HG03175 (cell line): ENCODE data around the gene CENPS.
"Not testable (repeated sequence)": the region's sequence is repeated elsewhere in the genome, so short reads cannot be mapped to it uniquely, and the experiment has no call there.

ENCODE experiments used
- ATAC-seq: cut with Tn5 transposase; IDR thresholded peaks from one replicate; pipeline ENCODE4 v1.9.1; 2021; ENCODE audit warnings: mild to moderate bottlenecking, moderate library complexity; ENCODE audit not compliant: unreplicated experiment

Gene CENPS

DNA sequence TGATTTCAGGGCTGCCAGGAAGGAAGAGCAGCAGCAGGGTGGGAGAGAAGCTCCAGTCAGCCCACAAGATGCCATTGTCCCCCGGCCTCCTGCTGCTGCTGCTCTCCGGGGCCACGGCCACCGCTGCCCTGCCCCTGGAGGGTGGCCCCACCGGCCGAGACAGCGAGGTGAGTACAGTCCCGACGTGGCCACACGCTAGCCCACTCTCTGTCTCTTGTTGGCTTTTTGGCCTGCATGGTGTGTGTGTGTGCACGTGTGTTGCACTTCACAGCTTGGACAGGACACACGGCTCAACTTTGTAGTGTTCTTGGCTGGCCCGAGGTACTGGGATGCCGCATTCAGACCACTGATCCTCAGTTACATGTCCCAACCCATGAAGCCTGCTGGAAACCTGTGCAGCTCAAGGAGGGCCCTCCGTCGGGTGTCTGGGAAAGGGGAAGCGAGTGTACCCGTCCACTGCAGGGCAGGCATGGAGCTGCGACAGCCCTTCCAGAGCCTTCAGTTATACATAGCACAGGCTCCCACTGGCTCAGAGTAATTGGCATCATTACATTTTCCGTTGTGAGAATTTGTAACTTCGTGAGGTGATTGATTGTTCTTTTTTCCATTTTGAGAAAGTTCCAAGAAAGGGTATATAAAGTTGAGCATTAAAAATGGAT is 20.1 kb downstream of the CENPS start:
- no peak for ATAC-seq

DNA sequence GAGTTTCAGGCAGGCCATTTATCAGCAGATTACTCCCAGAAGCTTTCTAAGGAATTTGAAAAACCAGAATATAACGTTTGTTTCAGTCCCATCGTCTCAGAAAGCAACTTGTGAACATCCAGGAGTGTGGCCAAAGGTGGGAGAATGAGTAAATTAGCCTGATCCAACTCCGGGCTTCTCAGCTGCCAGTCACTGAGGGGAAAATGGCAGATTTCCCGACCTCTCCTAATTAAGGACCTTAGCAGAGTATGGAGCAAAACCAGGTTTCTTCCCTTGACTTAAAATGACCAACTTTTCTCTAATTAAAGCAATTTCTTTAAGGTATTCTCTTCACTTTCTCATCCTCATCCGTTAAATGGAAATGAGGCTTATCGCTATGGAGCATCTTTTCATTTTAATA is 20.6 kb downstream of the CENPS start:
- no peak for ATAC-seq

DNA sequence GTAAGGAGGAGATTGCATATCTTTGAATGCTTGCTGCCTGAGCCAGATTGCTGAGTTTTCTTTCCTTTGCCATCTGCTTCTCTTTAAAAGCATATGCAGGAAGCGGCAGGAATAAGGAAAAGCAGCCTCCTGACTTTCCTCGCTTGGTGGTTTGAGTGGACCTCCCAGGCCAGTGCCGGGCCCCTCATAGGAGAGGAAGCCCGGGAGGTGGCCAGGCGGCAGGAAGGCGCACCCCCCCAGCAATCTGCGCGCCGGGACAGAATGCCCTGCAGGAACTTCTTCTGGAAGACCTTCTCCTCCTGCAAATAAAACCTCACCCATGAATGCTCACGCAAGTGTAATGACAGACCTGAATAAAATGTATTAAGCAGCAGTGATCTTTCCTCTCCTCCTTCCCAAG is 21.1 kb downstream of the CENPS start:
- ATAC-seq = no peak

DNA sequence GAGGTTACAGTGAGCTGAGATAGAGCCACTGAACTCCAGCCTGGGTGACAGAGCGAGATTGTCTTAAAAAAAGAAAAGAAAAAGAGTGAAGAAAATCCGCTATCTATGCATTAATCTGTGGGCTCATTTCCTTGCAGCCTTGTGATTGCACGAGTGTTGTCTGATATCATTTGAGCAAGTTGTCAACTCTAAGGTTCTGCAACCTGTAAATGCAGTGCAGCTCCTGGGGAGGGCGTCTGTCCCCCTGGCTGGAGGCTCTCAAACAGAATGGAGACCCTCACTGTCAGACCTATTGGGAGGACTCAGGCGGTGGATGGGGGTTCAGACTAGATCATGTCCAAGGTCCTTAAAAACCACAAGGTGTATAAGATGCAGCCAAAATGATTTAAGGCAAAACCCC is 25.8 kb downstream of the CENPS start:
- no peak for ATAC-seq

DNA sequence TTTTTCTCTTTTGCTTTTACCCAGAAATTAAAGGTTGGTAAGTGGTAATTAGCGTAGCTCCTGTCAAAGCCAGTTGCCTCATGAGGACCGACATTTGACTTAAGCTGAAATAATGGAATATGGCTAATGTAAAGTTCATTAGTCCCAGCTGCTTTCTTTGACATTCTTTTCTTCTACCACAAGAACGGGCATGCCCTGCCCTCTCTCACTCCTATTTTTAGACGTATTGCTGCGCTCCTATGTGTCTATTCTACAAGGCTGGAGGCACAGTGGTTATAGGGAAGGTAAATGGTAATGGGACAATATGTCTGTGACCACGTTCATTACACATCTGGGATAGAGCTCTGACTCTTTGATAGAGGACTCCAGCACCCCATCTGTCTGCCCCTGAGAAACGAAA is 26.4 kb downstream of the CENPS start:
- ATAC-seq = no peak

DNA sequence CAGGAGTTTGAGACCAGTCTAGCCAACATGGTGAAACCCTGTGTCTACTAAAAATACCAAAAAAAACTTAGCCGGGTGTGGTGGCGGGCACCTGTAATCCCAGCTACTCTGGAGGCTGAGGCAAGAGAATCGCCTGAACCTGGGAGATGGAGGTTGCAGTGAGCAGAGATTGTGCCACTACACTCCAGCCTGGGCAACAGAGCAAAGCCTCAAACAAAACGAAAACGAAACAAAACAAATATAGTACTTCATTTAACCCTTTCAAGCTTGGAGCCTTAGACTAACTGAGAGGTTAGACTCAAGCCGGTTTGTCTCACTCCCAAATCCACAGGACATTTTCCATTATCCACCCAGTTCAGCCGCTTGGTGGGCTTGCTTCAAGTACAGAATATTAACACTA is 27.2 kb downstream of the CENPS start:
- not testable (repeated sequence) for ATAC-seq

DNA sequence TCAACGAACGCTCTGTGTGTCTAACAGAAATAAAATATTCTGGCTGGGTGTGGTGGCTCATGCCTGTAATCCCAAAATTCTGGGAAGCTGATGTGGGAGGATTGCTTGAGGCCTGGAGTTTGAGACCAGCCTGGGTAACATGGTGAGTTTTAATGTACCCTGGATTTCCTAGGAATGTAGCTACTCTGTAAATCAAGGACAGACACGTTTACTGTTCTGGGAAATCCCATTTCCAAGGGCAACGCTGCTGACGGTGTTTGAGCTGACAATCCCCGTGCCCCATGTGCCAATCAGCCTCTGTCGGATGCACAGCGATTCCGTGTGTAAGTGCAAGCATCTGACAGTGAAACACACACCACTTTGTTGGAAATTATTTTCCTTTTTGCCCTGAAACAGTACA is 27.6 kb downstream of the CENPS start:
- no peak for ATAC-seq

DNA sequence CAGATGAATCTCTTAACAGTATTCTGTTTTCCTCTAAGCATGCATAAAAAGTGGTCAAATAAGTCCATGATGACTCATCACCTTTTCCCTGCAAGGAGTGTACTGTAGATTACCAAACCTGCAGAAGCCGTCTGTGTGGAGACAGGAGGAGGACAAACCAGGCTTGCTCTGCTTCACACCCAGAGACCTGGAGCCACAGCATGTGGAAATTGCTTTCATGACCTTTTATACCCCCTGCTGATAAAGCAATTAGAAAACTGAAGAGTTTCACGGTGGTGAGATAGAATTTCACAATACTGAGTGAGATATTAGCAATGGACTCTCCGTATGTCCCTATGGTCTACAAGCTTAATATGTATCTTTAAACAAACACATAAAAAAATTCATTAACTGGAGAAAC is 29.0 kb downstream of the CENPS start:
- no peak for ATAC-seq

DNA sequence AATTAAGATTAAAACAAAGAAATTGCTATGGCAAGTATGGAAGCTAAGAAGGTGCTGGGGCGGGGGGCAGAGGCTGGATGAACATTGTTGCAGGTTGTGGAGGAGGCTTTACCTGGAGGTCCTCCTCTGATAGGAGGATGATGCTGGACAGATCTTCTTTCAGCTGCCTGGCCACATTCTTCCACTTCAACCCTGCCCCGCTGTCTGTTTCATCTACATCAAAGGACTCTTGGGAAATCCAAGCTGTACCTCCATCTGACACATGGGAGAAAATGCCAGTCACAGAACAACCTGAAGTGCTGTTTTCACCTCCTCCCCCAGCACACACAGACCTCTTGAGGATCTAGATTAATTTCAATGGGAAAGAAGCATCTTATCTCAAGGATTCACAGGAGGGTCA is 36.8 kb downstream of the CENPS start:
- no peak for ATAC-seq

DNA sequence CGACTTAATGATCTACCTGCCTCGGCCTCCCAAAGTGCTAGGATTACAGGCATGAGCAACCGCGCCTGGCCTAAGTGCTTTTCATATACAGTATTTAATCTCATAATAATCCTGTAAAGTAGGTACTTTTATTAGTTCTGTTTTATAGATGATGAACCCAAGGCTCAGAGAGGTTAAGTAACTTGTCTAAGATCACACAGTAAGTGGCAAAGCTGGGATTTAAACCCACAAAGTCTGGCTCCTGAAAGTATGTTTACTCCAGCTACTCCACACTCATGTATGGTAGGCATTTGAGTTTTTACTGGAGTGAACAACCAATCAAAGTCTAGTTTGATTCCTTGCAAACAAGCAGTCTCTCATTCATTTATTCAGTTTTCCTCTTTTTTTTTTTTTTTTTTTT is 39.8 kb downstream of the CENPS start:
- no peak for ATAC-seq

DNA sequence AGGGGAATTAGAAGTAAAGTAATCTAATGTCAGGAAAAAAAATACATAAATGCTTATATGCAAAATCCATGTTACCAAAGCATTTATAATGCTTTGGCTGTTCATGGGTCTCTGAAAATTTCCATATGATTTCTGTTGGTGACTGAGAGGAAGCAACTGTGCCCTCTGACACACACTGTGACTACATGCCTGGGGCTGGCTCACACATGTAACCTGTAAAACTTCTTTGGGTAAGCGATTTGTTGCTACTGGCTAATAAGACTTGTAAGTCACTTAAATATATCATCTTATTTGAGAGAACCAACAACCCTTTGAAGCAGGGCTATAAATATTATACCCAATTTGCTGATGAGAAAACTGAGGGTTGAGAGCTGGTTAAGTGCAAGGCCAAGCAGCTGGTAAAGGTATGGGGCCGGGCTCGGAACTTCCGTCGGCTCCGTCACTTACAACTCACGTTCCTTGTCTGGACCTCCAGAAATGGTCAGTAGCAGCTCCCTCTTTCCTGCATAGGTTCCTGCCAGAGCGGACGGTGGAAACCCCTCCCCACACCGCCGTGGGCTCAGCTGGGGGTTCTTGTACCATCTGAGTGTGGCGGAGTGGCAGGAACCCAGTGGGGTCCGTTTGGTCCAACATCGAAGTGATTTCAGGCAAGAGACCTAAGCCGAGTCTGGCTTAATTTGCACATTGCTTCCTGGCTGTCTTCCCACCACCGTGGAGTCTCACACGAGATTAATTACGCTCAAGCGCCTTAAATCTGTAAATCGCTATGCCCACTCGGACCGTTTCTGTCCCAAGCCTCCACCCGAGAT is 41.4 kb downstream of the CENPS start:
- ATAC-seq = peak; percentile 3

DNA sequence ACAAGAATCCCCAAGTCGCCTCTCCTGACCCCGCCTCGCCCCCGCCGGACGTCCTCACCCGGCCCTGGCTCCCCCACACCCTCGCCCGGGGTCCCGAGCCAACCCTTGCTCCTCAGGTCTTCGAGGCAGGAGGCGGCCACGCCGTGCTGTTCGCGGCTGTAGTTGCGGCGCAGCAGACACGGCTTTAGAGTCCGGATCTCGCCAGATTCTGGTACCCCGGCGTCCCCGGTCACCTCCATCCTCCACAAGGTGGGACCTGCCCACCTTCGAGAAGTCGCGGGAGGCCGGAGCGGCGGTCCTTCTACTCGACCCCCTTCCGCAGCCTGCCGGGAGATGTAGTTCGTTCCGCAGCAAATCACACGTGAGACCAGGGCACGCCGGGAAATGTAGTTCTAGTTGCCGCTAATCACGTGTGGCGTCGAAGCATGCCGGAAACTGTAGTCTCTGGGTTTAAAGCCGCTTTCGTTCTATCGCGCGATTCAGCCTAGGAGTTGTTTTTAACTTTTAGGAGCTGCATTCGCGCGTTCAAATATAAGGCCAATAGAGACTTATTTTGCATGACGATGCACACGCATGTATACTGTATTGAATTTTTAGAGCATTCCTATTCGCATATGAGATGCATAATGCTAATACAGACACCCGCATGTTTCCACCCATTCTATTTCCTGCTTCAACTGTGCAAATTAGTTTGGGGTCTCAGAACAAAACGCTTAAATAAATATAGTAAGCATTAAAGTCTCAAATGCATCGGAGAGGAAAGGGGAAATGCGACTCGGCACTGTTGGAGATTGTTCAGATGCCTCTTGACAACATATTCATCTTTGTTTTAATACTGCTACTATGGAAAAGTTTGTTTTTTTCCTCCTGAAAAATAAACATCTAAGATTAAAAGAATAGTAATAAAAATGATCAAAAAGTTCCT is 42.2 kb downstream of the CENPS start, which contains the start of gene DFFA:
Gene DFFA (minus strand): TSS at position 310 of the 925 bp plus-strand sequence. CDS start 71 bp downstream, at position 239.
- ATAC-seq = peak; percentile 84

DNA sequence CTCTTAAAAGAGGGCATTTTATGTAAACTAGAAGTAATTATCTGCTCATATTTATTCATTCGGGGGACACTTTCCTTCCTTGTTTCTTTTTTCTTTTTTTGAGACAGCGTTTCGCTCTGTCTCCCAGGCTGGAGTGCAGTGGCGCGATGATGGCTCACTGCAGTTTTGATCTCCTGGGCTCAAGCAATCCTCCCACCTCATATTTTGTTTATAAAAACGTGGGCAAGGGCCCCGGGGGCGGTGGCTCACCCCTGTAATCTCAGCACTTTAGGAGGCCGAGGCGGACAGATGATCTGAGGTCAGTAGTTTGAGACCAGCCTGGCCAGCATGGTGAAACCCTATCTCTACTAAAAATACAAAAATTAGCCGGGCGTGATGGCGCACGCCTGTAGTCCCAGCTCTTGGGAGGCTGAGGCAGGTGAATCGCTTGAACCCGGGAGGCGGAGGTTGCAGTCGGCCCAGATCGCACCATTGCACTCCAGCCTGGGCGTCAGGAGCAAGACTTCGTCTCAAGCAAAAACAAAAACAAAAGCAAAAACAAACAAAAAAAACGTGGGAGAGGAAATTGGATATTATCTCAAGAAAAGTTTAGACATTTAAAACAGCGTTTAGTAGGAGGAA is 43.0 kb downstream of the CENPS start:
- ATAC-seq = no peak

DNA sequence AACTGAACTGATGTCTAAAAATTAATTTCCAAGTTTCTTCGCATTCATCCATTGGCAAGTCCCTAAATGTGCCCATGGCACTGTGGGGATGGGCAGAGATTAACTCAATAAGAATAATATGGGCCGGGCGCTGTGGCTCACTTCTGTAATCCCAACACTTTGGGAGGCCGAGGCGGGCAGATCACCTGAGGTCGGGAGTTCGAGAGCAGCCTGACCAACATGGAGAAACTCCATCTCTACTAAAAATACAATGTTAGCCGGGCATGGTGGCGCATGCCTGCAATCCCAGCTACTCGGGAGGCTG is 44.0 kb downstream of the CENPS start:
- not testable (repeated sequence) for ATAC-seq

DNA sequence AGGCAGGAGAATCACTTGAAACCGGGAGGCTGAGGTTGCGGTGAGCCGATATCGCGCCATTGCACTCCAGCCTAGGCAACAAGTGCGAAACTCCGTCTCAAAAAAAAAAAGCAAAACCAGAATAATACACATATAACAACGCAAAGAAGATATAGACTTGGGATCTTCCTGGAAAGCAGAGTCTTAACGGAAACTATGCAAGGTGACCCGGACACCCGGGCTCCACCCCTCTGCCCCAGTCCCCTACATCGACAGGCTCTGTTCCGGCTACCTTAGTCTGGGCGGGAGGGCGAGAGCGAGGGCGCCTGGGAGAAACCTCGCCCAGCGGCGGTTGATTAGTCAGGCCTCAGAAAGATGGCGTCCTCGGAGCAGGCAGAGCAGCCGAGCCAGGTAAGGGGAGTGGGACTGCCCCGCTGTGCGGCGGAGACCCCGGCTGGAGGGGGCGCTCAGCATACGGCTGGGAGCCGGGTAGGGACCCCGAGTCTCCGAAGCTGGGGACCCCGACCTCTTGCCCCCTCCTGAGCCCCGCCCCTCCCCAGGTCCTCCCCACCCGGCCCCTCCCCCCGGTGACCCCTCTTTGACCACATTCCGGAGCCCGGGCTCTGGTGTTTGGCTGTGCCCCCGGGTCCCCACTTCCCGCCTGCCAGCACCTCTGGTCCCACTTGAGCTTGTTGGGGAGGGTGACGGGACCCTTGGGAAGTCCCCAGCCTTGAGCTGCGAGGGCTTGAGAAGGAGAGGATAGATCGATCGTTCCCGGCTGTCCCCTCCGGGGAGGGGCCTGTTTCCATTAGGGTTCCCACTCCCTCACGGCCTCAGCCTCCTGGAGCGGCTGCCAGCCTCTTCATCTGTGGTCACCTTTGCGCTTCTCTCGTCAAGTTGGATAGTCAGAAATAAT is 44.6 kb downstream of the CENPS start, which contains the start of gene PEX14:
Gene PEX14 (plus strand): TSS at position 338 of the 895 bp plus-strand sequence. CDS start 17 bp downstream, at position 355.
- ATAC-seq = peak; percentile 73

DNA sequence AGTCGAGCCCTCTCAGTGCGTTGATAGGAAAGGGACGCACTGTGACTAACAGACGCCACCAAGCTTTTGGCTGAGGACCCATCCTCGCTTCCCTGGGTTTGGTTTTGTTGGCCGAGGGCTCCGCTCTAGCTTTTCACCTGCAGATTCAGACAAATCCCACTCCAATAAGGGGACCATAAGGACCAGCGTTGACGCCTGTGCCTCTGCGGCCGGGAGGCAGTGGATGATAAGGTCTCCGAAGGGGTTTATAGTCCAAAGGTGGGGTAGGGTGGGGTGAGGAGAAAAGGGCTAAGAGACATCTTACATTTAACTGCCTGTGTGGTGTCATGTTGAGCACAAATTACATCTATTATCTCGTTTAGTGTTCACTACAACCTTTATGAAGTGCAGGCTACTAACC is 45.3 kb downstream of the CENPS start:
- no peak for ATAC-seq

DNA sequence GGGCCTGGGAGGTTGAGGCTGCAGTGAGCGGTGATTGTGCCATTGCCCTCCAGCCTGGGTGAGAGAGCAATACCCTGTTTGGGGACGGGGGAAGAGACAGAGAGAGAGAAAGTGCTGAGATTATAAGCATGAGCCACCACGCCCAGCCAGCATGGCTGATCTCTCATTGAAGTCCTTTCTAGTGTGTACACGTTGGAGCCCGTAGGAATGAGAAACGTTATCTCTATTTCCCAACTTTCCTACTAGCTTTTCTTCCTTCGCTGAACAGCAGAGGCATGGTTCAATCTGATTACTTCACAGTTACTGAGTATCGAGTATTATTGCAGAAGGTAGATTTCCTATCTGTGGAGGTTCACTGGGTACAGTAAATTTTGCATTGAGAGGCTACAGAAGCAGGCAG is 49.1 kb downstream of the CENPS start:
- no peak for ATAC-seq

DNA sequence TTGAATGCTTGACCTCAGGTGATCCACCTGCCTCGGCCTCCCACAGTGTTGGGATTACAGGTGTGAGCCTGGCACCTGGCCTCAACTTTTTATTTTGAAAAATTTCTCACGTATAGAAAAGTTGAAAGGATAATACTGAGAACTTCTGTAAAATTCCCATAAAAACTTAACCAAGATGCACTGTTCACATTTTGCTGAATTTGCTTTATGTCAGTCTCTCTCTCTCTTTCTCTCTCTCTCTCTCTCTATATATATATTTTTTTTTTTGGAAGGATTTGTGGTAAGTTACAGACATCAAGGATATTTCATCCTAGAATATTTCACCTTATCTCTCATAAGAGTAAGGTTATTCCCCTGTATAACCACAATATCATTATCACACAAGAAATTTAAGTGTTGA is 50.4 kb downstream of the CENPS start:
- ATAC-seq = no peak

DNA sequence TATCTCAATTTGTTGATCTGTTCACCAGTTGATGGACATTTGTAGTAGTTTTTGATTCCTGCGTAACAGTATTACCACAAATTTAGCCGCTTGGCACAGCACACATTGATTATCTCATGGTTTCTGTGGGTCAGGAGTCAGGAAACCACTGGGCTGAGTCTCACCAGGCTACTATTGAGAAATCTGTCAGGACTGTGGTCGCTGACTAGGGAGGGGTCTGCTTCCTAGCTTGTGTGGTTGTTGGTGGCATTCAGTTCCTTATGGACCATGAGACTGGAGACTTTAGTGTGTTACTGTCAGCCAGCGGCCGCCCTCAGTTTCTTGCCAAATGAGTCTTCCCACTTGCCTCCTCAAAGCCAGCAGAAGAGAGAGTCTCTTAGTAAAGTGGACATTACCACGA is 54.3 kb downstream of the CENPS start:
- ATAC-seq = no peak
